Adrenal gland (tissue), 12 donors: ENCODE data around the gene IFITM2. TPM values are rescaled to one million over a fixed set of nuclear protein-coding genes. Genes with fewer than 3 reads are reported as not detected.
A peak's percentile ranks its signal among the peaks of the same experiment; 100 is the strongest.

ENCODE experiments used
- DNase-seq, 7 donors: peaks; one replicate each; pipeline ENCODE4 v3.0.0-alpha.2; 2019 to 2020
- H3K27ac ChIP-seq, 5 donors: fragments of 200-600 bp; sonication (generic) in 4 of 5; 1 replicate in 3 of 5; 2 replicates in 2 of 5; pipeline versions ENCODE4 v1.5.1 to v1.8.0; 2016 to 2020; ENCODE audit warnings: mild to moderate bottlenecking in 1 of 5
- H3K27me3 ChIP-seq: fragments of 200-600 bp; 2 replicates; pipeline ENCODE4 v1.8.0; 2021
- H3K36me3 ChIP-seq, 2 donors: fragments of 200-600 bp; replicated peaks in 1 of 2; 1 replicate in 1 of 2; 2 replicates in 1 of 2; pipeline versions ENCODE4 v1.5.1 to v1.8.0; 2018 to 2022
- H3K4me1 ChIP-seq, 2 donors: fragments of 200-600 bp; replicated peaks in 1 of 2; 1 replicate in 1 of 2; 2 replicates in 1 of 2; pipeline versions ENCODE4 v1.5.1 to v1.8.0; 2018 to 2021
- H3K4me3 ChIP-seq, 4 donors: fragments of 200-600 bp; sonication (generic) in 3 of 4; one replicate each; pipeline ENCODE4 v1.5.1; 2016 to 2018
- H3K9me3 ChIP-seq, 3 donors: fragments of 200-600 bp; sonication (generic) in 1 of 3; replicated peaks in 1 of 3; 1 replicate in 2 of 3; 2 replicates in 1 of 3; pipeline versions ENCODE4 v1.5.1 to v1.8.0; 2016 to 2021
- CTCF ChIP-seq, 6 experiments: fragments of 450-650 bp in 4 of 6; fragments of 200-600 bp in 2 of 6; sonication (generic) in 1 of 6; IDR thresholded peaks; 1 replicate in 5 of 6; 2 replicates in 1 of 6; pipeline versions ENCODE4 v1.5.1 to v1.8.0; 2016 to 2021; ENCODE audit warnings: antibody characterized with exemption in 6 of 6, mild to moderate bottlenecking in 2 of 6, moderate library complexity in 1 of 6
- POLR2A ChIP-seq, 2 donors: fragments of 450-650 bp; IDR thresholded peaks; one replicate each; pipeline ENCODE4 v1.6.1; 2017; ENCODE audit warnings: antibody characterized with exemption in 2 of 2, mild to moderate bottlenecking in 2 of 2, moderate library complexity in 1 of 2
- WGBS, 4 donors: extraction: QIAGEN DNeasy Blood & Tissue Kit in 2 of 4; methylation state at CpG; one replicate each; pipeline versions ENCODE4 v1.1.5 to v1.1.7; 2013 to 2017; 5-methylcytosine and 5-hydroxymethylcytosine counted together
- intact Hi-C, 2 donors: fragments of 100-400 bp; cut with DNase I; formaldehyde crosslinking; loops; one replicate each; pipeline versions ENCODE4 v1.14.1 to v1.15.0; 2022 to 2023
- polyA plus RNA-seq, 3 donors: library from polyadenylated mRNA; stranded (reverse); fragments of 200-250 nt in 2 of 3; fragments of 350-450 nt in 1 of 3; fragmentation: Illumina TruSeq in 1 of 3; extraction: RNeasy Lipid Tissue Mini Kit (QIAGEN cat#74804) in 1 of 3; gene quantifications; one replicate each; pipeline ENCODE4 v1.2.3, GENCODE V29; 2013 to 2014
- total RNA-seq, 9 donors: library from RNA; depleted of rRNA in 4 of 9; stranded (reverse); fragments of >200 nt in 4 of 9; fragments of 120-200 nt in 1 of 9; fragmentation: NEBNext Ultra II Directional in 1 of 9; extraction: Animal tissue kit (Norgen Biotek cat#: 25700) in 1 of 9; gene quantifications; one replicate each; pipeline versions ENCODE4 v1.1.0 to v1.2.4, GENCODE V29; 2013 to 2023
- donor health status: healthy with polysubstance abuse.
- donor health status: Bipolar disorder and iron deficiency.
- donor health status: DM: yes; HTN: yes; CAD: no.
- donor health status: DM: no; HTN: no; CAD: no.
- donor health status: DM: no; HTN: no; CAD: no.
- donor health status: DM: yes; HTN: yes; CAD: no.

The IFITM2 gene
- total and polyA plus RNA-seq, 12 donors, result 30.7 to 835 (median 235) TPM

- no peaks in the 10 kb centered on the region for H3K27me3 ChIP-seq
- intact Hi-C loops, result no loop called here
- no peaks in the 10 kb centered on the region for H3K36me3 ChIP-seq
- H3K4me1 ChIP-seq, result no peaks in the 10 kb centered on the region
- peak within 1 kb of the TSS in 2 of 4 donors; percentile 34 to 85 for H3K4me3 ChIP-seq
- H3K9me3 ChIP-seq, result no peaks in the 10 kb centered on the region
- H3K27ac ChIP-seq, result peak within 1 kb of the TSS in 1 of 5 donors; percentile 57
- DNase-seq, result peak in 5 of 7 donors; percentile 50 to 64 (median 57)
- 1% methylated on average over 100 to 105 of the region's 112 CpGs; no CpG with 5 or more reads in 2 of the 4 donors for WGBS, 4 donors
- TF ChIP-seq POLR2A (IDR thresholded peaks at IDR 0.05), result no peak
- no peak for TF ChIP-seq CTCF (IDR thresholded peaks at IDR 0.05)
Observed at GRCh38 chr11:288478-289397, 18.9 kb upstream of the IFITM2 start, which contains the start of gene PGGHG. Gene PGGHG (plus strand): TSS chr11:289126. CDS start chr11:289817, 691 bp downstream.

- H3K27ac ChIP-seq, result peak overlapping the region in 1 of 5 donors; percentile 57
- peak in 1 of 7 donors; percentile 9 for DNase-seq
- intact Hi-C loops, result no loop called here
Observed at GRCh38 chr11:289398-289711, 18.3 kb upstream of the IFITM2 start.

GRCh38 chr11:289712-290620 is 17.6 kb upstream of the IFITM2 start:
- intact Hi-C loops, result loop anchor here in 1 of 2 donors (10.0 kb wide), 1 partner anchor 155 kb away; the partner anchor contains the start of gene ANO9
- DNase-seq, result no peak
- H3K27me3 ChIP-seq, result no peaks in the 10 kb centered on the region
- no peaks in the 10 kb centered on the region for H3K36me3 ChIP-seq
- H3K4me3 ChIP-seq, result peak overlapping the region in 1 of 4 donors; percentile 85
- no peaks in the 10 kb centered on the region for H3K4me1 ChIP-seq
- H3K9me3 ChIP-seq, result no peaks in the 10 kb centered on the region
- WGBS, 4 donors, result 87 to 91% (median 88%) methylated on average over 32 to 48 of the region's 48 CpGs
- H3K27ac ChIP-seq, result no peak overlapping the region
- TF ChIP-seq CTCF (IDR thresholded peaks at IDR 0.05) (no peak), POLR2A (IDR thresholded peaks at IDR 0.05) (no peak)

More at GRCh38 chr11:289398-289711, 18.3 kb upstream of the IFITM2 start:
- H3K4me3 ChIP-seq, result peak overlapping the region in 1 of 4 donors; percentile 85
- no peaks in the 10 kb centered on the region for H3K4me1 ChIP-seq
- H3K36me3 ChIP-seq, result no peaks in the 10 kb centered on the region
- no peaks in the 10 kb centered on the region for H3K9me3 ChIP-seq
- no peaks in the 10 kb centered on the region for H3K27me3 ChIP-seq
- WGBS, 4 donors, result 22 to 74% (median 36%) methylated on average over 3 to 14 of the region's 14 CpGs
- TF ChIP-seq POLR2A (IDR thresholded peaks at IDR 0.05), result no peak
- no peak for TF ChIP-seq CTCF (IDR thresholded peaks at IDR 0.05)
